NCI-H2029 treated with DMSO at 0.1 percent for 48 hours (cell line): Measurements from ENCODE around the gene PAX2.

ENCODE experiments used
- DNase-seq: peaks from one replicate; lab custom pipeline; 2025; lab: John Stamatoyannopoulos, UW

PAX2 gene

DNA sequence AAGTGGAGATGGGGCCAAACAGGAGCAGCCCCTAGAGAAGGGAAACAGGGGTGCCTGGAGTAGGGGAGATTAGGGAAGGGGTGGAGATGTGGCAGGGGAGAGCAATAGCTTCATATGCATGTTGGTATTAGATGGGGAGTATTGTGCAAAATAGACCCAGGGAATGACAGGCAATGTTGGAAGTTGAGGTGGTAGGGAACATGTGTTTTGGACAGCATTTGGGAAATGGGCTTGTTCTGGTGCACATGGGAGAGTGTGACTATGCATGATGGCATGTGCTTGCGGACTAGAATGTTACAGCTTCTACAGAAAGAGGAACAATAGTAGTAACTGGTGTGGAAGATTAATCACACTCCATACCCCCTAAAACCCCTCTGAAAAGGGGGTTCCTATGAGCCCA is 10.4 kb downstream of the PAX2 start:
- no peak for DNase-seq

DNA sequence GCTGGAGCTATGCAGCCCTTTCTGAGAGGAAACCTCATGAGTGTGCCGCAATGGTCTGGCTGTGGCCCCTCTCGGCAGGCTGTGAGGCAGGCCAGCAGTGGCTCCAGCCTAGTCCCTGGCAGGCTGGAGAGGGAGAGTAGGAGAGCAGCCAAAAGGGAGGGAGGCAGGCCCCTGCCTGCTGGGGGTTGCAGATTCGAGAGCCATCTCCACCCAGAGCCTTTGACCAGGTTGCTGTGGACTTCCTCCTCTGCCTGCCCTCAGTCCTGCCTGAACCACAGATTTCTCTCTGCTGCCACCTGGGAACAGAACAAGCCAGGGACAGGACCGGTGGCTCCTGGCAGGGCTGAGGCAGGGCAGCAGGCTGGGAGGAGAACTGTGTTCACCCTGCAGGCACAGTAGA is 13.9 kb downstream of the PAX2 start:
- DNase-seq: no peak

DNA sequence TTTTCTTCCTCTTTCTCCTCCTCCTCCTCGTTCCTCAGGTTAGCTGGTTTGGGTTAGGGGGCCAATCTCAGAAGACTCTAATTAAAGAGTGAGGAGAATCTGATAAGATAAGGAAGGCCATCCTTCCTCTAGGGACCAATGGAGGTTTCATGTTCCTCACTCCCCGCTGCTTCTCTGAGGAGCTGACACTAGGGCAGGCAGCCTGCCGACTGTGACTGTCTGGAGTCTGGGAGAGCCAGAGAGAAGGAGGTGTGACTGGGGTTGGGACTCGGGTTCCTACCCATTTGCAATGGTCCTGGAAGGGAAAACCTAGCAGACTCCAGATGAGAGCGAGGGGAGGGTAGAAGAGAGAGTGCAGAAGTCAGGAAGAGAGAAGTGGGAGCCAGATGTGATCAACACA is 15.3 kb downstream of the PAX2 start:
- DNase-seq: no peak

DNA sequence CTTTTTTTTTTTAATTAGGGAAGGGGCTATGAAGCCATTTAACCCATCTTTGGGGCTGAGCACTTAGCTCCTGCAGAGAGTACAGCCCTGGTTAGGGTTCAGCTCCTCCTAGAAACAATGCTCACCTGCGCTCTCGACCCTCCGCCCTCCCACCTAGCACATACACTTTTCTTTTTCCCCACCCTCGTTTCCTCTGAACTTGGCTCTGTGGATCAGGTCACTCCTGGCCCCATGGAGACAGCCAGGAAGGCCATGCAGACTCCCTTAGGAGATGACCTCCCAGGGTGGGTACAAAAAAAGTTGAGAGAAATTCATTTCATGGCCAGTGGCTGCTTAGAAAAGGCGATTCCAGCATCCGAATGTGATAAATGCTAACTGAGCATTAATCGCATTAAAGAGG is 15.8 kb downstream of the PAX2 start:
- DNase-seq: no peak

DNA sequence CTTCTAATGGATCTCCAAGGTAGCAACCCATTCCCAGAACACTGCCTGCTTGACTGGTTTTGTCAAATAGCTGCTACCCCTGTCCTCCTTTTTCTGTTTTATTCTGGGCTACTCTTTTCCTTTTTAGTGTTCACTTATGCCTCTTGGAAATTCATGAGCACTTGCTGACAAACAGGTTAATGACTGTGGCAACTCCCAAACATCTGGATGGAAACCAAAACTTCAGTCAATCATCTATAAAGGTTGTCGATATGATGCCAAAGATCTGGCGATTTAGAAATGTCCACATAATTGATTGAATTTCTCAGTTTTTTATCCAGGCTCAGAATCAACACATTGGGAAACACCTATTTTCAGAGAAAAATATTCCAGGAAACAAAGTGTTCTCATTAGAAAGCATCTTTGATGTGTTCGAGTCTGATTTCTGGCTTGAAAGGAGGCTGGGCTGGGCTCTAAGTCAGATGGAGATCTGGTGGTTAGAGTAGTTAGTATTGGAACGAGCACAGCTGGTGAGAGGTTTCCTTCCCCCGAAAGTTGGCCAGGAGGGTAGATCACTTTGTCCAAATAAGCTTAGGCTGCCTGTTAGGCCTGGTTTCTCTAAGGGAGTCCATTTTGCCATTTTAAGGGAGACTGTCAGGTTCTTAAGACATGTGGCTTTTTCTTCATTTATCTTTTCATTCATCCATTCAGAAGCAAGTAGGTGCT is 17.8 kb downstream of the PAX2 start:
- DNase-seq: no peak

DNA sequence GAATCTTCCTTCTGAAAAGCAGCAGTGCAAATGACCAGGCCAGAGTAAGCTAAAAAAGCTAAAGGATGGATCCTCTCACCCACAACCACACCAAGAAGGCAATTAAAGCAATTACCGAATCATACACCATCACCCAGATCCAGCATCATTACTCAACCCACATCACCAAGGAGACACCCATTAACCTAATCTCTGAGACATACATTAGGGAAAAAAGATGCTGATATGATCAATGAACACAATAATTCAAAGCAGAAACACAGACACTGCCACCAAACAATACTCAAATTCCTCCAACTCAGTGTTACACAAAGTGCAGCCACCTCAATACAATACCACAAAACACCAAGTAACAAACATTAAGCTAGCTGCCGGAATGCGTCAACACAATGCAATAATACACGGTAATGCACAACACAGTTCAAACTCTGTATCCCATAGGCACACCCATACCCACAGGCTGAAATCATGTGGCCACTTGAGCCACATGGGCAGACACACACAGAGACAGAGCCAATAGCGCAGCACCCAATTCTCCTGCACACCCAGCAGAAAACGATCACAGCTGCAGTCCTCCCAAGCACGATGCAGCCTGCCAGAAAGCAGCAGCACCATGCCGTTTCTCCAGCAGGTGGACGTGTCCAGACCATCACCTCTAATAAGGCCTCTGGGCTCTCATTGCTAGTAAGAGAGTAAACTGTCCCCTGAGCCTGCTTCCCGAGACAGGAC is 21.5 kb downstream of the PAX2 start:
- DNase-seq: no peak

DNA sequence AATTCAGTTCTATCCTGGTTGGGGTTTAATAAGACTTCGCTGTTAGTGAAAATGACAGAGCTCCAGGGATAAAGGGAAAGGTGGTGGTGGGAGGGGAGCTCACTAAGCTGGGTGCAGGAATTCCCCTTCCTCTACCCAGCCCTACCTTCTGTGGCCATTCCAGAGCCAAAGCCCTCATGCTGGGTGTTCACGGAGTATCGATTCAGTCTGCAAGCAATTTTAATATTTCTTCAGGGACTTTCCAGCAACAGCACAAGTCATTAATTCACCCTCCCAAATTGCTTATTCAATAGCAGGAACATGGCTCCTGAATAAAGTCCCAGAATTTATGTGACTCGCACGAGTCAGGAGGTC is 22.0 kb downstream of the PAX2 start:
- no peak for DNase-seq

DNA sequence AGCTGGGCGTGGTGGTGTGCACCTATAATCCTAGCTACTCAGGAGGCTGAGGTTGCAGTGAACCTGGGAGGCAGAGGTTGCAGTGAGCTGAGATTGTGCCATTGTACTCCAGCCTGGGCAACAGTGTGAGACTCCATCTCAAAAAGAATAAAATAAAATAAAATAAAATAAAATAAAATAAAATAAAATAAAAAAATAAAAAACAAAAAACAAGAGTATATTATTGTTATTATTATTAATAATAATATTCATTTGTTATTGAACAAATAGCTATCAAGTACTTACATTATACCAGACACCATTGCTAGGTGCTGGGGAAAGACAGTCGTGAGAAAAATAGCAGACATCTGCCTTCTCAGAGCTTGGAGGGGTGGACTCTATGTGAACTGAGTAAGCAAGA is 24.1 kb downstream of the PAX2 start:
- no peak for DNase-seq

DNA sequence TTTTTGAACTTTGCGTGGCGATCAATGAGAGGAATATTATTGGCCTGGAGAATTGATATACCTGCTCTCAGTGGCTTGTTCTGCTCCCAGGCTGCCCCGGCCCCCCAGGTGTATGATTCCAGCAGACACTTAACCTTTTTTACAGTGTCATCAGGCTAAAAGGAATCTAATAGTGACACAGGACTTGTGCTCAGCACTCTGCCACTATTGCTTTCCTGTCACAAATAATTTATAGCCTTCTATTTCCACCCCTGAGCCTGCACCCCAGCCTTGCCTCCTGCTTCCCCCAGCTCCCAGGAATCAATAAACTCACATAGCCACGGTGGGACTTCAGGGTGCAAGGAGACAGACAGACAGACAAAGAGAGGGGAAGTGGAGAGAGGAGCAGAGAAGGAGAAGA is 28.3 kb downstream of the PAX2 start:
- no peak for DNase-seq

DNA sequence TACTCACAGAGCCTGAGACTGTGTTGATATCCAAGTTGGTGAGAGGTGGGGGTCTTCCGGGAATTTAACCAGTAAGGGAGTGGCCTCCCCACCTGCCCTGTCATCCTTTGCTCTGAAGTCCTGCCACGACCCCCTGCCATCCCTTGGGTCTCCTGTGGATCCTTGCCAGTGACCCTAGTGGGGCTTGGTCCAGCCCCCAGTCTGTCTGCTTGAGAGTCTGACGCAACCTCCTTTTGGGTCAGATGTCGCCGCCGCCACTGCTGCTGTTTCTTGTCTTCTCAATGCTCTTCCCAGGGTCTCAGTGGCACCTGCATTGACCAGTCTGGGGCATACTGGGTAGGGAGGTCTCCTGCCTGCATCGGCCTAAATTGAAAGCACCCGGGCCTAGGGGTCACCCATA is 28.8 kb downstream of the PAX2 start:
- no peak for DNase-seq

DNA sequence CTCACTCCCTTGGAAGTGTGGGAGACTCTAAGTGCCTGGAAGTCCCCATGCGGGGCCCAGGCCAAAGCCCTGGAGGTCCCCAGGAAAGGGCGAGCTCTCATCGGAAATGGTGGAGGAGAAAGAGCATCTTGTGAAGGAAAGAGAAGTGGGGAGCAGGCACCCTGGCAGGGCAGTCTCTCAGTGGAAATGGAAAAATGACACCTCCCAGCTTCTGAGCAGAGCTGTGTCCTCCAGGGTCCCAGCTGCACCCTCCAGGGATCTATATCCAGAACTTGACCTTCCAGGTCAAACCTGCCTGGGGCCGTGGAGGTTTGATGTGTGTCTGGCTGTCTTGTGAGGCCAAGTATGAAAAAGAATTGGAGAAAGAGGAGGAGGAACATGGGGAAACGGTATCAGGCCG is 29.5 kb downstream of the PAX2 start:
- no peak for DNase-seq

DNA sequence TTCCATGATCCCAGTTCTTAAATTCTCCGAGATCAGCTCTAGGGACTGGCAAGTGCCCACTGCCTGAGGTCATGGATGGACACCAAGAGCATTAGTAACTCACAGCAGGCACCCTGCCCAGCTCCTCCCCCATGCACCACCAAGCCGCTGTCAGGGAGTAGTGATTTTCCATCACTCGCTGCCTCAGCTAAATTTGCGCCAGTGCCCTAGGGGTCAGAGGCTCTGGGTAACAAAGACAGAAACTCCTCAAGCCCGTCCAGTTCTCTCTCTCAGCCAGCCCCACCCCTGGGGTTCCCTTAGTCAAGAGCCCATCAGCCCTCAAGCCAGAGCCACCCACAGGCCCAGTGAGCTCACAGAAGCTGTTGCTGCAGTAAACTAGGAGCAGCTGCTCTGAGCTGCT is 30.0 kb downstream of the PAX2 start:
- DNase-seq: no peak

DNA sequence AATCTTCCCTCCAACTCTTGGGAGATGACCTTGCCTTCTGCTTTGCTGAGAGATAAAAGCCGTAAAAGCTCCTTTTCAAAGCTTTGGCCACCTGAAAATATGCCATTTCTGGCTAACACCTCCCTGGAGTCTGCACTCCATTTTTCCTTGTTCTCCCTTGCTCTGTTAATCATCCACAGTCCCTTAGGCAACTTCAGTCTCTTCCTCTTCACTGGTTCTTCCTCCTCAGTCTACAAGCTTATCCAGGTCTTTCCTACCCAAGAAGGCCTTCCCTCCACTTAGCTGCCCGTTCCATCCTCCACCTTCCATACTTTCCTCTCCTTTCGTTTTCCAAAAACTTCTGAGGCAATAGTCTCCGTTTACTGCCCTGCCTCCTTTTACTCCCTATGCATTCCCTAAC is 30.5 kb downstream of the PAX2 start:
- DNase-seq: no peak

DNA sequence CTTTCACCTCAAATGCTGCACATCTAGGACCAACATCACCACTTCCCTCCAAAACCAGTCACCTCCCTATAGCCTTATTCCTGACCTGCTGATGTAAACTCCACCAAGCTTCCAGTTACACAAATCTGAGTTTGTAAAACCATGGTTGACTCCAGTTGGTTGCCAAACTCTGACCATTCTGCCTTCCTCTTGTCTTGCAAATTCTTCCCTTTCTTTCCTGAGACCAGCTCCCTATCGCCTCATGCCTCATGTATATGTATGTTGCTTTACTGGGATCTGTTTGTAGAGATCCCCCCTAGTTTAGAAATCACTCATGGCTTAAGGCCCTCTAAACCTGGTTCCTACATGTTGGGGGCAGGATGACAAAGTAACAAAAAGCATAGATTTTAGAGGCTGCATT is 31.3 kb downstream of the PAX2 start:
- DNase-seq: no peak

DNA sequence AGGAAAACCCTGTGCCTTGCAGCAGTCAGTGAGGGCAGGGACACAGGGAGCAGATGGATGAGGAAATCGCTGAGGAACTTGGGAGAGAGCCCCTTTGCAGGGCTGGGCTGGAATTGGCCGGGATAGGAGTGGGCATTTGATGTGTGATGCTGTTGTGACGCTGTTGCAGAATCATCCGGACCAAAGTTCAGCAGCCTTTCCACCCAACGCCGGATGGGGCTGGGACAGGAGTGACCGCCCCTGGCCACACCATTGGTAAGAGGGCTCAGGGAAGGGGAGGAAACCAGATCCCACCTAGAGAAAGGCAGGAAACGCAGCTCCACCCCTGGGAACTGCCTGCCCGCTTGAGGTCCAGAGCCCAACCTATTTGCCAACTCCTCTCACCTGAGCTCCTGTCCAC is 33.9 kb downstream of the PAX2 start:
- DNase-seq: no peak

DNA sequence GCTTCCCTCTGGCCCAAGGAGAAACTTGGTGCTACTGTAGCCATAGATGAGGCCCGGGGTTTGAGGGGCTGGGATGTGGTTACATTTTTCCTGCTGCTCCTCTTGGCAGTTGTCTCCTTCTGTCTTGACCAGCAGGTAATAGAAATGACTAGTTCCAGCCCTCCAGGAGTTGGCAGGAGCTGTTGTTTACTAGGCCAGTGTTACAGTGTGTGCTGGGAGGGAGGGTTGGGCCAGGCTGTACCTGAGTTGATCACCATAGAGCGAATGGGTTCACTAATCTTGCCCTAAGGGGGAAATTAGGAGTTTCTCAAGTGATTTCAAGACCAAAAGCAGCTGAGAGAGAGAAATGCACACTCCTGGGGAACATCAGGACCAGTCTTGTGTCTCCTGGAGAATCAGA is 34.9 kb downstream of the PAX2 start:
- no peak for DNase-seq

DNA sequence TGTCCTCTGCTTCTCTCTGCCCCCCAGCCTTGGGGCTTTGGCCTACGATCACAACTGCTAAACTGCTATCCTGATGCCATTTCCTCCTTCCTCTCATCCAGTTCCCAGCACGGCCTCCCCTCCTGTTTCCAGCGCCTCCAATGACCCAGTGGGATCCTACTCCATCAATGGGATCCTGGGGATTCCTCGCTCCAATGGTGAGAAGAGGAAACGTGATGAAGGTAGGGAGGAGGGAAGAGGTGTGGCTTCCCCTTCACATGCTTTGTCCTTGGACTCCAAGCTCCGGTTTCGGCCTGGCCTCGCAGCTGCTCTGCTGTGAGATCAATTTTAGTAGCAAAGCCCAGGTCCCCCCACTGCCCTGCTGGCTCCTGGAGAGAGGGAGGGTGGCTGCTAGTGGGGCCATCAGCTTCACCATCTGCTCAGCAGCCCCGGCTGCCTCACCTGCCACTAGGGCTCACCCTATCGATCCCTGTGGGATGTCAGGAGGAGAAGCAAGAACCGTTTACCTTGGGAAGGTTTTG is 35.8 kb downstream of the PAX2 start:
- no peak for DNase-seq

DNA sequence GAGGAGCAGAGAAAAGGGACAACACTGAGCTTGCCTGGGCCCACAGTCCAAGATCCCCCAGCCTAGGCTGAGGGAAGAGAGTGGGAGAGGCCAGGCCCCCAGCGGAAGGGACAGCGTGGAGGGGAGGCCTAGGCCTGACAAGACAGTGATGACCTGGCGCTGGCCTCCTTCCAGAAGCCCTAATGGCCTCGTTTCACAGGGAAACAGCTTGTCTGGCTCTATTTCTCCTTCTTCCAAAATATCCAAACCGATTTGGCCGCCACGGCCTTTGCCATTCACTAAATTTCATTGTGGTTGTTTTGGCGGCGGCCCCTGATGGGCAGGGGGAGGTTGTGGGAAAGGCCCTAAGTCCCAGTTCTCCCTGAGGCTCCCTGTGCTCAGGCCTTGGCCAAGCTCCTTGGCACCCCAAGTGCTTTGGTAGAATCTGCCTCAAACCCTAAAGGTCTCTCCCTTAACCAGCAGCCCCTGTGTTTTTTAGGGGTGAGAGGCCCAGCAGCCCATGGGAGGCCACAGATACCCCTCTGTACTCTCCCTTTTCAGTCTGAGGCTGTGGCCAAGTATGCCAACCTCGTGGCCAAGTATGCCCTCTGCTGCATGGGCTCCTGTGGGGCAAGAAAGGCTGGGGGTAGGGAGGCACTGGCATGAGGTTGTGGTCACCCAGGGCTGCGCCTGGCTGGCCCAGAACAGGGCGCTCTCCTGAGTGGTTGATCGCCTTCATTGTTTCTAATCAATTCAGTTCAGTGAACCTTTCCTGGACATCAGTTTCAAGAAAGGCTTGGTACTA is 37.3 kb downstream of the PAX2 start:
- DNase-seq: no peak

DNA sequence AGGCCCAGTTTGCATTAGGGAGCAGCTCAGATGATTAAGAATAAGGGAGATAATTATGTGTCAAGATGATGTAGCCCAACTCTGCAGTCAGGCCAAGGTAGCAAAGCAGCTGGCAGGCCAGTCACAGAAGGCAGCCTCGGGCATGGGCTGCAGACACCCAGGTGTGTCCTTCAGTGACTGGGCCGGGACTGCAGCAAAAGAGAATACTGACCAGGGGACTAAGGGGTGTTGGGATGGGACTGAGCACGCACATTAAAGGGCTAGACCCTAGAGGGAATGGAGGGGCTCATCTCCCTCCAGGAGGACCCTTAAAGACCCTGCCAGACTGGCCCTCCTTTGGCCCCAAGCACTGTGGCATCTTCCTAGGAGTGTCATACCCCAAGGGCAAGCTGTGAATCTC is 38.7 kb downstream of the PAX2 start:
- no peak for DNase-seq

DNA sequence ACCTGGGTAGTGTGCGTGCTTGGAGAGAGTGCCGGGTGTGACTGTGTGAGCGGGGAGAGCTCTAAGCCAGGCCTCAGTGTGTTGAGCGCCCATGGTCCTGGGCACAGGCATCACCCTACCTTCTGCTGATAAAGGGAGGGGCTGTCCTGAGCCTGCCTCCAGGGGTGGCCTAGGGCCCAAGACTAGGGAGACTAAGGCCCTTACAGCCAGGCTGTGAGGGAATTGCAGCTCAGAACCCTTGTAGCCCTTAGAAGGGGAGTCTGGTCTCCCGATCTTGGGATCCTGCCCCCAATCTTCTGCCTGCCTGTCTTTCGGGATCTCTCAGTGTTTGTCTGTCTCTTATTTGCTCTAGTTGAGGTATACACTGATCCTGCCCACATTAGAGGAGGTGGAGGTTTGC is 41.2 kb downstream of the PAX2 start:
- no peak for DNase-seq

DNA sequence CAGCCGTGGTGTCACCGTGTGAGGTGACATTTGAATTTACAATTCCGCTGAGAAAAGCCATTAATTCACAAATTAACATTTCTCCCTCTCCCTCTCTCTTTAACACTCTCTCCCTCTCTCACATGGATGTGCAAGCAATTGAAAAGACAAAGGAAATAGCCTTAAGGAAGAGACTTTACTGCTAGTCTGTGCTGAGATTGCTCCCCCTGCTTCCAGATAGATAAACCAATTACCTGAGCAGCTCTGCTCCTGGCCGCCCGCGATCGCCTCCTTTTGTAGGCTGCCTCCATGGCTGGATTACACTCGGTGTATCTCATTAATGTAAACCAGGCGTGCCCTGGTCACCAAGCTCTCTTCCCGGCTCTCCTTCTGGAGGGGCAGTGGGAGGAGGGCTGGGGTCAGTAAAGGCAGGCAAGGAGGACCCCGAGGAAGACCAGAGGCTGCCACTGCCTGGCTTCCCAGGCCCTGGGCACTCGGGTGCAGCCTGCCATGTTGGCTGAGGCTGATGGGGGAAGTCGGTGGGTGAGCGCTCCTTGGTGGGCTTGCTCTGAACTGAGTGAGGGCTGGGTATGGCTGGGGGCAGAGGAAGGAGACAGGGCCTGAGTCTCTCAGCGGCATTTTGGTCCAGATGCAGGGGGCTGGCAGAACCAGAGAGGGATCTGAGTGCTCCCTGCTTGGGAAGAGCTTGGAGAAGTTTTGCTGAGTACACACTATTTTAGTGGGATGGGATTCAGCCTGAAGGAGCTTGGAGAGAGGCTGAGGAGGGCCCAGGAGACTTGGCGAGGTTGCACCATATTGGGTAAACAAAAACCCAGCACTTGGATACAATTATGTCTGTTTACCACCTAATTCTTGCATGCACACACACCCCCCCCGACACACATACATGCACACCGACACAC is 42.9 kb downstream of the PAX2 start:
- no peak for DNase-seq

DNA sequence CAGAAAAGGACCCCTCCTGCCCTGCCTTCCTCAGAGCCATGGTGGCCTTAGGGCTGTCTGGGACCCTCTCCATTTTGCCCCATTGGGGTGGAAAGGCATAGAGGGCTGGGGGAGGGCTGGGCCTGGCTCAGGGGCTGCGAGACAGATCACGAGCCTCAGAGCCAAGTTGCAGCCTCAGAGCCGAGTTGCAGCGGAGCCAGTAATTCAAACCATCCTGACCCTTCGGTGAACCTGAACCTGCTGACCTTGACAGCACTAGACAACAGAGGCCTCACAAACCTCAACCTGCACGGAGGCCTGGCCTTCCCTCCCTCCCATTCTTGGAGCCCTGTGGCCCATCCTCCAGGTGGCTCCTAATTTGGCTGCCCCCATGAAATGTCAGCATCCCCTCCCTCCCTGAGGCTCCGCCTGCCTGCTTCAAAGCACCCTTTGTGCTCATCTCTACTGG is 45.4 kb downstream of the PAX2 start:
- no peak for DNase-seq
